ENCODE data around the gene ZNF189.

DNA sequence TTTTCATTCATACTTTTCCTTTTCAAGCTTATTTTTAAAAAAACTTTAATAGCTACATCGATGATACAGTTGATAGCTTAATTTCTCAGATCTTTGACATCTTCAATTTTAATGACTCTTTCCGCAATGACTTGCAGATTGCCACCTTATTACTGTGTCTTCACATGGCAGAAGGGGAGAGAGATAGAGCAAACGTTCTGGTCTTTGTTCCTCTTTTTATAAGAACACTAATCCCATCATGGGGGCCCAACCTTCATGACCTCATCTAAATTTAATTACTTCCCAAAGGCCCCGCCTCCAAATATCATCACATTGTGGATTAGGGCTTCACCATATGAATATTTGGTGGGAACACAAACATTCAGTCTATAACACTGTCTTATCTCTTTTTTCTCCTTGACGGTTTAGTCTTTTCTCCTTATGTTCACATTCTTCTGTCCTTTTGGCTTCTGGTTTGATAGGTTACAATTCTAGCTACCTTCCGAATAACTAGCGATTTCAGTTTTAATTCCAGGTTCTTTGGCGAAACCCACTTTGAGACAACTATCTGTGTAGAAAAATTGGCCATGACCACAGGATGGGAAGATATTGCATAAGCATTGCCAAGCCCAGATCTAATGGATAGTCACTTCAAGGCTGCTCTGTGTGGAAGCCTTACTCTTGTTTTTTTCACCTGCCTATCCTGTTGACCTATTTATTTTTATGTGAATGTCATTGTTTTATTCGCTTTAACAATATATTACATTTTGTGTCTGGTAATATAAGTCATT, 5.0 kb downstream of the ZNF189 start:
- TF ChIP-seq FOXA1 (IDR thresholded peaks at IDR 0.05) (no peak), SUZ12 (IDR thresholded peaks at IDR 0.05) (no peak), LEF1 (IDR thresholded peaks at IDR 0.05; ENCODE audit: borderline replicate concordance) (no peak), BHLHE40 (IDR thresholded peaks at IDR 0.05; ENCODE audit: borderline replicate concordance) (no peak), FOXK2 (IDR thresholded peaks at IDR 0.05) (no peak), ZNF384 (IDR thresholded peaks at IDR 0.05) (no peak), NFRKB (IDR thresholded peaks at IDR 0.05) (no peak), ELF4 (IDR thresholded peaks at IDR 0.05) (no peak), SP1 (IDR thresholded peaks at IDR 0.05) (no peak), HDGF (IDR thresholded peaks at IDR 0.05; ENCODE audit: borderline replicate concordance) (no peak)
- TF ChIP-seq, protein P1, sequence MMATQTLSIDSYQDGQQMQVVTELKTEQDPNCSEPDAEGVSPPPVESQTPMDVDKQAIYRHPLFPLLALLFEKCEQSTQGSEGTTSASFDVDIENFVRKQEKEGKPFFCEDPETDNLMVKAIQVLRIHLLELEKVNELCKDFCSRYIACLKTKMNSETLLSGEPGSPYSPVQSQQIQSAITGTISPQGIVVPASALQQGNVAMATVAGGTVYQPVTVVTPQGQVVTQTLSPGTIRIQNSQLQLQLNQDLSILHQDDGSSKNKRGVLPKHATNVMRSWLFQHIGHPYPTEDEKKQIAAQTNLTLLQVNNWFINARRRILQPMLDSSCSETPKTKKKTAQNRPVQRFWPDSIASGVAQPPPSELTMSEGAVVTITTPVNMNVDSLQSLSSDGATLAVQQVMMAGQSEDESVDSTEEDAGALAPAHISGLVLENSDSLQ (IDR thresholded peaks at IDR 0.05), result no peak

All from HEK293T (cell line).